Measurements from ENCODE around the gene KCNIP3. TPM values are rescaled to one million over a fixed set of nuclear protein-coding genes. Genes with fewer than 3 reads are reported as not detected.
A peak's percentile ranks its signal among the peaks of the same experiment; 100 is the strongest.
"Not testable (repeated sequence)": the region's sequence is repeated elsewhere in the genome, so short reads cannot be mapped to it uniquely, and the experiment has no call there.

Gene KCNIP3
- total RNA-seq, 1 donor from 2014 or later: 0.64 TPM

GRCh38 chr2:95411239-95411638 lies 114.1 kb downstream of the KCNIP3 start:
- not testable (repeated sequence) for H3K27me3 Mint-ChIP-seq (ENCODE audit: insufficient read depth, low read depth); H3K27ac ChIP-seq; DNase-seq (ENCODE audit: low spot score); H3K9me3 ChIP-seq (ENCODE audit: low read depth); H4K20me1 ChIP-seq (ENCODE audit: low read depth); H2AFZ ChIP-seq (replicated peaks); H3K4me1 ChIP-seq; H3K27ac Mint-ChIP-seq; H3K4me3 ChIP-seq; H3K36me3 ChIP-seq; H3K79me2 ChIP-seq (ENCODE audit: low read depth); H3K4me2 ChIP-seq; H3K4me3 Mint-ChIP-seq; H3K4me1 Mint-ChIP-seq; H3K27me3 ChIP-seq; H3F3A ChIP-seq (ENCODE audit: low read depth); H3K9ac ChIP-seq; H3K9me3 Mint-ChIP-seq
- H3K36me3 Mint-ChIP-seq: peaks cover 13% of the 10 kb centered on the region

- H3K27ac ChIP-seq; H3K4me3 ChIP-seq; H3K79me2 ChIP-seq (ENCODE audit: low read depth); H3K36me3 ChIP-seq; H3K9me3 Mint-ChIP-seq; H3F3A ChIP-seq (ENCODE audit: low read depth); H3K4me2 ChIP-seq; H3K9ac ChIP-seq; H3K9me3 ChIP-seq (ENCODE audit: low read depth); H3K4me1 Mint-ChIP-seq; H3K27me3 Mint-ChIP-seq (ENCODE audit: insufficient read depth, low read depth); H4K20me1 ChIP-seq (ENCODE audit: low read depth); H3K4me3 Mint-ChIP-seq; H3K27me3 ChIP-seq; H3K4me1 ChIP-seq; H2AFZ ChIP-seq (replicated peaks): not testable (repeated sequence)
- Mint-ChIP-seq H3K27ac (peak overlapping the region; percentile 54), H3K36me3 (peaks cover 10% of the 10 kb centered on the region)
- peak; percentile 77 for TF ChIP-seq CTCF (IDR thresholded peaks at IDR 0.05)
- DNase-seq (ENCODE audit: low spot score): peak; percentile 71
These were observed 117.0 kb downstream of the KCNIP3 start for GRCh38 chr2:95414015-95414594.

- H3K27me3 ChIP-seq; DNase-seq (ENCODE audit: low spot score); H3K9me3 ChIP-seq (ENCODE audit: low read depth); H3K9ac ChIP-seq; H3K27ac Mint-ChIP-seq; H3K4me3 ChIP-seq; H3K4me1 ChIP-seq; H3K9me3 Mint-ChIP-seq; H3K79me2 ChIP-seq (ENCODE audit: low read depth); H3K4me2 ChIP-seq; H4K20me1 ChIP-seq (ENCODE audit: low read depth); H3F3A ChIP-seq (ENCODE audit: low read depth); H3K36me3 ChIP-seq; H2AFZ ChIP-seq (replicated peaks); H3K27ac ChIP-seq; H3K27me3 Mint-ChIP-seq (ENCODE audit: insufficient read depth, low read depth); H3K4me1 Mint-ChIP-seq; H3K4me3 Mint-ChIP-seq: not testable (repeated sequence)
- H3K36me3 Mint-ChIP-seq: peaks cover 10% of the 10 kb centered on the region
These were observed 118.0 kb downstream of the KCNIP3 start for GRCh38 chr2:95415138-95415537.

- not testable (repeated sequence) for H3K9me3 ChIP-seq (ENCODE audit: low read depth); H4K20me1 ChIP-seq (ENCODE audit: low read depth); H3K4me2 ChIP-seq; H3K27ac Mint-ChIP-seq; H3K79me2 ChIP-seq (ENCODE audit: low read depth); H3K27ac ChIP-seq; H3K9ac ChIP-seq; H3F3A ChIP-seq (ENCODE audit: low read depth); H3K4me3 ChIP-seq; H3K27me3 Mint-ChIP-seq (ENCODE audit: insufficient read depth, low read depth); H3K36me3 ChIP-seq; H3K4me1 Mint-ChIP-seq; H2AFZ ChIP-seq (replicated peaks); H3K4me3 Mint-ChIP-seq; DNase-seq (ENCODE audit: low spot score); H3K4me1 ChIP-seq; H3K27me3 ChIP-seq; H3K9me3 Mint-ChIP-seq
- H3K36me3 Mint-ChIP-seq: peaks cover 10% of the 10 kb centered on the region
These were observed 118.4 kb downstream of the KCNIP3 start for GRCh38 chr2:95415561-95415960.

DNA sequence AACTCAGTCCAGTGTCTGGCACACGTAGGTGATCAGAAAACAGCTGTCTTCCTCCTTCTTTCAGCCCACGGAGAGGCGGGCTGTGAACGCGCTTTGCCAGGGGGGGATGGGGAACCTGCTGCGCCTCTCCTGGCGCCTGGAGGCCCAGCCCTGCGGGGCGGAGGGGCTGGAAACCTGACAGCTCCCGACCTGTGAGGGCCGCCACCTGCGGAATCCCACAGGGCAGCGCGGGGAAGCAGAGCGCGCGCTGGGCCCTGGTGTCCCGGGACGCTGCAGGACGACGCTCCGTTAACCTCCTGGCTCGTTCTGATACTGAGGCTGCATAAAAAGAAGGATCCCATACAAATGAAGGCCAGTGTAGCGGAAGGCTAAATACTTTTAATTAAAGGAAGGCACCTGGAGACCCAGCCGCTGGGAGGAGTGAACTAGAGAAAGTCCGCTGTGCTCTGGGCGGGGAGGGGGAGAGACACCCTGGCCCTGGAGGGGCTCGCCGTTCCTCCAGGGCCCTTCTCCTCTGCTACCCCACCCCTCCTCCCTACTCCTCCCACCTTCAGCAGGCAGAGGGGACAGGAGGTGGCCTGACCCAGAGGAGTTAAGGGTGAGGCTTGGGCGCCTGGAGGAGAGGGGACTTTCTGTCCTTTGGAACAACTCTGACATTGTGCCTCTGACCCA lies 130.2 kb downstream of the KCNIP3 start:
- not testable (repeated sequence) for H3K27me3 ChIP-seq; H3K27me3 Mint-ChIP-seq (ENCODE audit: insufficient read depth, low read depth); H3K9ac ChIP-seq; H3K9me3 Mint-ChIP-seq; H2AFZ ChIP-seq (replicated peaks); H3K4me1 Mint-ChIP-seq; H3K9me3 ChIP-seq (ENCODE audit: low read depth); H3F3A ChIP-seq (ENCODE audit: low read depth); DNase-seq (ENCODE audit: low spot score); H3K36me3 ChIP-seq; H3K4me1 ChIP-seq; H3K27ac Mint-ChIP-seq; H3K79me2 ChIP-seq (ENCODE audit: low read depth); H3K36me3 Mint-ChIP-seq; H4K20me1 ChIP-seq (ENCODE audit: low read depth); H3K4me3 ChIP-seq; H3K4me2 ChIP-seq; H3K4me3 Mint-ChIP-seq; H3K27ac ChIP-seq

DNA sequence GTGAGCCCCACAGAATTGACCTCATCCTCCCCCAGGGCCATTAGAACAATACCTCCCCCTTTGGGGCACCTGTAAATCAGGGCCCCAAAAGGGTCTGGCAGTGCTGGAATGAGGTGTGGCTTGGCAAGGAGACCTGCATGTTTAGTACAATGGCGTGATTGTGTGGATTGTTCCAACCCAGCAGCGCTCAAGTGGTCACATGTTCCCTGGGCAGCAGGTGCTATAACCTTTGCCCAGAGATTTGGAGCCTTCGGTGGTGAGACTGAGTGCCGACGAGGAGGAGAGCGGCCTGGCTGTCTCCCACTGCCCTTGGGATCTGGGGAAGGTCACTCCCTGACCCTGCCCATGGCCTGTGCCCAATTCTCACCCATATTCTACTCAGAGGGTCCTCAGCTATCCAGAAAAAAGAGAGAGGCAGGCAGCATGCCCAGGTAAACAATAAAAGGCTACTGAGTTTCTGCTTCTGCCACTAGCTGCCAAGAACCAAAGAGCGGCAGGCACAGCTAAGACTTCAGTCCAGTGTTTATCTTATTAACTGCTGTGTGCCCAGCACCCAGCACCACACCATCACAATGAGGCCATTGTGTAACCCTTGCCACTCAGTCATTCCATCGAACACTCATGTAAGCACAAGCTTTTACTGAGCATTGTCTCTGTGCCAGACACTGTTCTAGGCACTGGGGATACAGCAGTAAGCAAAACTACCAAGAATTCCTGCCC lies 132.8 kb downstream of the KCNIP3 start:
- not testable (repeated sequence) for H3K27me3 Mint-ChIP-seq (ENCODE audit: insufficient read depth, low read depth); H3K9ac ChIP-seq; H3K4me1 ChIP-seq; H4K20me1 ChIP-seq (ENCODE audit: low read depth); H3K9me3 ChIP-seq (ENCODE audit: low read depth); H2AFZ ChIP-seq (replicated peaks); H3F3A ChIP-seq (ENCODE audit: low read depth); H3K79me2 ChIP-seq (ENCODE audit: low read depth); H3K27me3 ChIP-seq; H3K4me1 Mint-ChIP-seq; H3K9me3 Mint-ChIP-seq; H3K36me3 Mint-ChIP-seq; H3K4me2 ChIP-seq; H3K27ac ChIP-seq; DNase-seq (ENCODE audit: low spot score); H3K4me3 Mint-ChIP-seq; H3K36me3 ChIP-seq; H3K27ac Mint-ChIP-seq; H3K4me3 ChIP-seq

GRCh38 chr2:95433373-95433772 lies 136.2 kb downstream of the KCNIP3 start:
- H3K9me3 ChIP-seq (ENCODE audit: low read depth); H2AFZ ChIP-seq (replicated peaks); H3K4me2 ChIP-seq; H4K20me1 ChIP-seq (ENCODE audit: low read depth); H3K9me3 Mint-ChIP-seq; H3K9ac ChIP-seq; H3K79me2 ChIP-seq (ENCODE audit: low read depth); H3K4me3 ChIP-seq; H3K27ac ChIP-seq; H3K27ac Mint-ChIP-seq; H3K27me3 Mint-ChIP-seq (ENCODE audit: insufficient read depth, low read depth); H3K4me3 Mint-ChIP-seq; H3K4me1 Mint-ChIP-seq; DNase-seq (ENCODE audit: low spot score); H3K27me3 ChIP-seq; H3F3A ChIP-seq (ENCODE audit: low read depth); H3K36me3 Mint-ChIP-seq; H3K4me1 ChIP-seq; H3K36me3 ChIP-seq: not testable (repeated sequence)

Data from neural progenitor cell (in vitro differentiated cells).